NCI-H146 treated with DMSO at 0.1 percent for 48 hours (cell line): ENCODE measurements around the gene SMYD3.

ENCODE experiments used
- DNase-seq: peaks from one replicate; lab custom pipeline; 2025; ENCODE audit not compliant: unreplicated experiment; lab: John Stamatoyannopoulos, UW

SMYD3 gene

DNA sequence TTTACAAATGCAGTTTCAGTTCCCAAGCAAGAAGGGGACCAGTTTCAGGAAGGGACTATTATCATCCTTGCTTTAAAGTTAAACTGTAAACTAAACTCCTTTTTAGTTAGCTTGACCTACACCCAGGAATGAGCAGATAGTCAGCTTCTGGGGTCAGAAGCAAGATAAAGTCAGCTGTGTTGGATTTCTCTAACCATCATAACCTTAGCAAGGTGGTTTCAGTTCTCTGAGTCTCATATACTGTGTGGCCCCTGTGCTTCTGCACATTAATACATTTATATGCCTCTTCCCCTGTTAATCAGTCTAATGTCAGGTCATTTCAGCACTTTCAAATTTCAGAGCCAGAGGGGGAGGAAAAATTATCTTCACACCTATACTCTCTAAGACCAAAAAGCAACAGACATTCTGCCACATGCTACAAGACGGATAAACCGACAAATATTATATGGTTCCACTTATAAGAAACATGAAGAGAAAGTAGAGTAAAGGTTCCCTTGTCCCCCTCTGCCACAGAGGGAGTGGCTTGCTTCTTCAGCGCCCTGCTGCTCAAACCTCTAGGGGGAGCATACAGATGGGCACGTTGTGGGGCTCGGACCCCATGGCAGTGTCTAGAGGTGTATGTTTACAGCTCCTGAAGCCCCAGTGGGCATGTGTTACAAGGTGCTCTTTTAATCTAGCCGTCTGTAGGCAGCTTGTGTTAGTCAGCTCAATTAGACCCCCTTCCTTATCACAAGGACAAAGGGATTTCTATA, 89.1 kb downstream of the SMYD3 start:
- DNase-seq, result no peak

DNA sequence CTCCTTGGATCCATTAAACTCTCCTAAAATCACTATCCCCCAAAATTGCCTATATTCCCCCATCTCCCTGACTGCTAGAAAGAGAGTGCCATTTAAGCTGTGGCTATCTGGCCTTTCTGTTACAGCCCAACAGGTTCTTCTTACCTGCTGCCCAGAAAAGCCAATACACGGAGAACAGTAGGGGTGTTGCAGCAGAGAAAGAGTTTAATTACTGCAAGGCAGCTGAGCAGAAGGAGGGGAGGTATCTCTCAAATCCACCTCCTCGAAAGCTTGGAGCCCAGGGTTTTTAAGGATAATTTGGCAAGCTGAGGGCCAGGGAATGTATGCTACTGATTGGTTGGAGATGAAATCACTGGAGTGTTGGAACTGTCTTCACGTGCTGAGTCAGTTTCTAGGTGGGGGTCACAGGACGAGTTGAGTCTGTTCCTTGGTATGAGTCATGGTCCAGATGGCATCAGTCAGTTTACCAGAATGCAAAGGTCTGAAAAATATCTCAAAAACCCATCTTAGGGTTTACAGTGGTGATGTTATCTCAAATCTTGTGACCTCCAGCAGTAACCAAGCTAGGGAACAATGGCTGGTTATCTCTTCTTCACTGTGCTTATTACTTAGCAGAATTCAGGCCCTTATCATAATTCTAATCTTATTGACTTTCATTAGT, 89.8 kb downstream of the SMYD3 start:
- no peak for DNase-seq

DNA sequence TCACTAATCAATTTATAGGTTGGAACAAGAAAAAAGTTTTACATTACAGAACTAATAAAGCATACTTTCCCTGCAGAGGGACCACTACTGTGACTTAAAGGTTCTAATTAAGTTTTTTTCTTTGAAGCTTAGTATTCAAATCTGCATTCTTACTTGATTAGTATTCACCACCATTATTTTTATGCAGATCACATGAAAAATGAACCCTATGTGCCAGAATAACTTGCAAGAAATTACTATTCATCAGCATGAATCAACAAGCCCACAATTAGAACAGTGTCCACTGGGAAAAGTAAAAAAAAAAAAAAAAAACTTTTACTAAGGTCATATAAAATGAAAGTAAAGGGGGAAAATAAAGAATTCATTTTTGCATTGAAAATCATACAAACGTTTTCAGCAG, 90.8 kb downstream of the SMYD3 start:
- no peak for DNase-seq

DNA sequence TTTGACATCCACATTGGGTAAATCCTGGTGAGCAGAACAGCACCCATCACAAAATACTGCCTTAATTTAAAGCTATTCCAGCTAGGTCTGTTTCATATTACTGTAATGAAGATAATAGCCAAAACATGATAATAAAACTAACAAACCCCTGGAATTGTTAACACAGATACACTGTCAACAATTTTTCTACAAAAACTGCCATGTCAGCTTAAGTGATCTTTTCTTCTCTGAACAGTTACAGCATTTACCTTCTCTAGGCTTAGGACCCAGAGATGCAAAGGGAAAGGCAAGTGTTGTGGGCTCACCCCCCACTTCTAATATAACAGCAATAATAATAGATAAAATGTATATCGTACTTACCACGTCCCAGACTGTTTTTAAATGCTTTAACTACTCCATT, 92.1 kb downstream of the SMYD3 start:
- DNase-seq, result no peak

DNA sequence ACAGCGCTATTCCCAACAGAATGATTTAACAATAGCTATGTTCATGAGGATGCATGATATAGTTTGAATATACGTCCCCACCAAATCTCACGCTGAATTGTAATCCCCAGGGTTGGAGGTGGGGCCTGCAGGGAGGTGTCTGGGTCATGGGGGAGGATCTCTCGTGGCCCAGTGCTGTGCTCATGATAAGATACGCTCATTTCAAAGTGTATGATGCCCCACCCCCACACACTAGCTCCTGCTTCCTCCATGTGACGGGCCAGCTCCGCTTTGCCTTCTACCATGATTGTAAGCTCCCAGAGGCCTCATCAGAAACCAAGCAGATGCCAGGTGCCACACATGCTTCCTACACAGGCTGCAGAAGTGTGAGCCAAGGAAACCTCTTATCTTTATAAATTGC, 93.6 kb downstream of the SMYD3 start:
- DNase-seq, result no peak

DNA sequence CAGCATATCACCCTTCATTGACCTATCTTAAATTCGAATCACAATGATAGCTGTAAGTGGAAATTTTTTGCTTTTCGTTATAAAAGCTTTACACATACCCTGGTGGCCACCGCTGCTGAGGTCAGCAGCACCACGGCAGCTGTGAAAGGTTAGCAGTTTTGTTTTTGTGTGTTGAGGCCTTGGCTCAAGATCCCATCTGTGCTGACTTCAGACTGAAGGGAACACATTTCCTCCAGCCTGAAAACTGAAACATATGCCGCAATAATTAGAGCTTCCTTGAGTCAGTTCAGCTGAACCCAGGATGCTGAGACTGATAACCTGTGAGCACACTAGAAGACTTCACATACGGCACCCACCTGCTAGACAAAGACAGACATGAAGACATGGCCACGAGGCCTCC, 103.0 kb downstream of the SMYD3 start:
- no peak for DNase-seq

DNA sequence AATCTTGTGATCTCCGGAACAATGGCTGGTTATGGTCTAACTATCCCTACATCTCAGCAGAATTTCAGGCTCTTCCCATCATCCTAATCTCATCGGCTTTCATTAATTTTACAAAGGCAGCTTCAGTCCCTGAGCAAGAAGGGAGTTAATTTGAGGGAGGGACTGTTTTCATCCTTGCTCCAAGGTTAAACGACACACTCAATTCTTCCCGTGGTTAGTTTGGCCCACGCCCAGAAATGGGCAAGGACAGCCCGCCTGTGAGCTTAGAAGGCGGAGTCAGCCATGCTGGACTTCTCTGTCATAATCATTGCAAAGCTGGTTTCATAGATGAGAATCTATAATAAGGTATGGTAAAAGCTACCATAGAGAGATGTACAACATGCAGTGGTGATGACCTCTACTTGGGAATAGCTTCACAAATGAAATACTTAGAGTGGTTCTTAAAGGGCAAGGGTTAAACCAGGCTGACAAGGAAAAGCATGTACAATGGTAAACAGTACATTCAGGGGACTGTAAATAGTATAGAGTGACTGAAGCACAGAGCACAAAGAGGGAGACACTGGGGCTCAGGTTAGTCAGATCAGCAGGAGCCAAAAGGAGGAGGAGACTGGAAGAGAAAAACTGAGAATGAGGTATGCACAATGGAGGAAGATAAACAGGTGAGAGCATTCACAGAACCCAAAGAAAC, 108.8 kb downstream of the SMYD3 start:
- no peak for DNase-seq

DNA sequence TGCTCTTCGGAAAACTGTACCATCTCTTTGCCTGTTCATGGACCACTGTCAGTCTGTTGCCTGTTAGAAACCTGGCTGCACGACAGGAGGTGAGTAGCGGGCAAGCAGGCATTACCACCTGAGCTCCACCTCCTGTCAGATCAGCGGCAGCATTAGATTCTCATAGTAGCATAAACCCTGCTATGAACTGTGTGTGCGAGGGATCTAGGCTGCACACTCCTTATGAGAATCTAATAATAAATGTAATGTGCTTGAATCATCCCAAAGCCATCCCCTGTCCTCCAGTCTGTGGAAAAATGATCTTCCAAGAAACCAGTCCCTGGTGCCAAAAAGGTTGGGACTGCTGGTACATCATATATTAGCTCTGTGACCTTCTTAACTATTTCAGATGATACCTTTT, 110.0 kb downstream of the SMYD3 start:
- DNase-seq, result no peak

DNA sequence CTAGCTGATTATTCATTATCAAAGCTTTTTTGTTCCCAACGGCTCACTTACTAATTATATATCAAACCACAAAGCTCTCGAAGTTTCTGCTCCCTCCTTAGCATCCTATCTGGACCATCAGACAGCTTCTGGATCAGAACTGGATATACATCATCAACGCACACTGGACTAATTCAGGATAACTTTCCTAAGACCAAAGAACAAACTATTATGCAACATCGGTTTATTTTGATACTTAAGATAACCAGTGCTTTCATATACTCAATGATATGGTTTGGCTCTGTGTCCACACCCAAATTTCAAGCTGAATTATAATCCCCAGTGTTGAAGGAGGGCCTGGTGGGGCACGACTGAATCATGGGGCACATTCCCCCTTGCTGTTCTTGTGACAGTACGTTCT, 110.8 kb downstream of the SMYD3 start:
- DNase-seq, result no peak

DNA sequence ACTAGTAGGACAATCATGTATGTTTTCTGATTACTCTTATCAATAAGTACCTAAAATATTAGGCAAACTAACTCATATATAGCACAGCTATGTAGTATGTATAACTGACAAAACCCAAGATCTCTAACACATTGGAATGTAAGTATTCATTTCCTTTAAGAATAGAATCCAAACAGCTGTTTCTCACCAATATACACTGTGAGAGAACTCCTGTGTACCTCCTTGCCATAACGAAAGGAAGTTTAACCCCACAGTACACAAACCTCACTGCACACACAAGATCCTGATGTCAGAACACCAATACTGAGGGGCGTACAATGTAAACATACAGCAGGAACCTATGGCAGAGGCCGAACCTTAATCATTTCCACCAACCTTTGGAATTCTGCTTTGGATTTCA, 113.0 kb downstream of the SMYD3 start:
- DNase-seq, result no peak

DNA sequence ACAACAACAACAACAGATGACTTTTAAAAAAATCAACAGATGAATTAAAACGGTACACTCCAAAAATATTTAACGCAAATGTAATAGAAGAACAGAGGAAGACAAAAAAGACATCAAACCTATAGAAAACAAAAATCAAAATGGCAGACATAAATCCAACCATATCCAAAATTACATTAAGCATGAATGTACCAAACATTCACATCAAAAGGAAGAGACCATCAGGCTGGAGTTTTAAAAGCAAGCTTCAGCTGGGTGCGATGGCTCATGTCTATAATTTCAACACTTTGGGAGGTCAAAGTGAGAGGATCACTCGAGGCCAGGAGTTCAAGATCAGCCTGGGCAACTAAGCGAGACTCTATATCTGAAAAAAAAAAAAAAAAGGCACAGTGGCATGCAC, 116.2 kb downstream of the SMYD3 start:
- DNase-seq, result no peak

DNA sequence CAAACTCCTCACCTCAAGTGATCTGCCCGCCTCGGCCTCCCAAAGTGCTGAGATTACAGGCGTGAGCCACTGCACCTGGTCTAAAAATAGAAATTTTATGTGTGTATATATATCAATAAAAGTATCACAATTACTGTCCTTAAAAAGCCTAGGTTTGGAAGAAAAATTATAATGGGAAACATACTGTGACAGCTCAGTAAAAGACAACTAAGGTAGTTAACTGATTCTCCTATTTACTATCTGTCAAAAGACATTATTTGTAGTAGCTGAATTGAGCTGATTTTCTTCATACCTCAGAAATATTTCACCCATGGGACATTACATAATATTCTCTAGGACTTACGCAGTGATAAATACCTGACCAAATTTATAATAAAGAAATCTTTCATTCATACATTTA, 122.5 kb downstream of the SMYD3 start:
- no peak for DNase-seq

DNA sequence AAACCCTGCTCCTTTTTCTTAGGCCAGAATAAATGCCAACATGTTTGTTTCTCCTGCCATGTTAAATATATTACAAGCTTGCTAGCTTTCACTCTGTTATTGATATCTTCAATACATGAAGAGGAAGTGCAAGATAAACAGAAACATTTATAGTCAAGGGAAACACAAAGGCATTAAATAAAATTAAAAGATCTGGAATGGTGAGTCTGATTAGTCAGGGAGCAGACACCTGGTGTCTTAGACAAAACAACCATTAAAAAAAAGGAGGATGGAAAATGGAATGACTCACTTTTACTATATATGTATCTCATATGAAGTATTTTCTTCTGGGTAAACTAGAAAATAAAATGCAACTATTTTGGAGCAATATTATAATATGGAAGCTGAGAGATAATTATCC, 123.3 kb downstream of the SMYD3 start:
- DNase-seq, result no peak

DNA sequence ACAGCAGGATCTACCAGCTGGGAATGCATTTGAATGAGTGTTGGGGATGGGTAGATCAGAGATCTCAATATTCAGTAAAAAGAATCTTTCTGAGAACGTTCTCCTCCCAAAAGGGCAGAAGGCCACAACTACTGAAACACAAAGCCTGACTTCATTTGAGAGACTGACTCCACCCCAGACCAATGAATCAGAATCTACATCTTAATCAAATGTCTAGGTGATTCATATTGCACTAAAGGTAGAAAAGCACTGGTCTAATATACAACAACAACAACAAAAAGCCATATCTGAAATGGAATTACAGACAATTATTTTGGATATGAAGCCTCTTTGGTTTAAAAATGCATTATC, 123.9 kb downstream of the SMYD3 start:
- DNase-seq, result no peak

DNA sequence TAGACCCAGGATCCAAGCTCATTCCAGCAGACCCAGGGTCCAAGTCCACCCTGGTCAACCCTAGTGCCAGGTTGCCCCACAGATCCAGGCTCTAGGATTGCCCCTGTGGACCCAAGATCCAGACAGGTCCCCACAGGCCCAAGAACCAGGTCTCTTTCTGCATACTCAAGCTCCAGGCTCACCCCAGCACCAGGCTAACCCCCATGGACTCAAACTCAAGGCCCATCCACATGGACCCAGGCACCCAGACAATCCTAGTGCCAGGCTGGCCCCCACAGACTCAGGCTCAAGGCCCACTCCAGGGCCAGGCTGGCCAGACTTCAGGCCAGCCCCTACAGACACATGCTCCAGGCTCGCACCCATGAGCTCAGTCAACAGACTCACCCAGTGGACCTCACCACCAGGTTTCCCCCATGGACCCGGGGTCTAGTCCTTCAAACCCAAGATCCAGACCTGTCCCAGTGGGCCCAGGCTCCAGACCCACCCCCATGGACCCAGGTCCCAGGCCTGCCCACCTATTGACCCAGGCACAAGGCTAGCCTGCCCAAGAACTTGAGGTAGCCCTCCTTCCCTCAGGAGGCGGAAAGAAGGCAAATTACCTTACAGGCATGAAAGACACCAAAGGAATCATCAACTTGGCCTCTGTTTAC, 124.4 kb downstream of the SMYD3 start:
- DNase-seq, result no peak

DNA sequence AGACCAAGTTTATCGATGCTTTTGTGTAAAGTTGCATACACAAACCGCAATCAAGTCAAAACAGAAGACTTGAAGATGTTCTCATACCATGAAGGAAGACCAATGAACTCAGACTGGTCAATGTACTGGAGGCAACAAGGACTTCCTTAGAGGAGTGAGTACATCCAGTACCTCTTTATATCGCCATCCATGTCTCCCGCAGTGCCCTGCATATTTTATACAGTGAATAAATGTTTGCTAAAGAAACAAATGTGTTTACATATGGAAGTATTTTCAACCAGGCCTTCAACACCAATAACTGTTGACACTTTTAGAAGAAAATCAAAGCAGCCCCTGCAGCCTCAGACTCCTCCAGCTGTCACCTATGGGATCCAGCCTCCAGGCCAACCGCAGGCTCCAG, 125.6 kb downstream of the SMYD3 start:
- no peak for DNase-seq

DNA sequence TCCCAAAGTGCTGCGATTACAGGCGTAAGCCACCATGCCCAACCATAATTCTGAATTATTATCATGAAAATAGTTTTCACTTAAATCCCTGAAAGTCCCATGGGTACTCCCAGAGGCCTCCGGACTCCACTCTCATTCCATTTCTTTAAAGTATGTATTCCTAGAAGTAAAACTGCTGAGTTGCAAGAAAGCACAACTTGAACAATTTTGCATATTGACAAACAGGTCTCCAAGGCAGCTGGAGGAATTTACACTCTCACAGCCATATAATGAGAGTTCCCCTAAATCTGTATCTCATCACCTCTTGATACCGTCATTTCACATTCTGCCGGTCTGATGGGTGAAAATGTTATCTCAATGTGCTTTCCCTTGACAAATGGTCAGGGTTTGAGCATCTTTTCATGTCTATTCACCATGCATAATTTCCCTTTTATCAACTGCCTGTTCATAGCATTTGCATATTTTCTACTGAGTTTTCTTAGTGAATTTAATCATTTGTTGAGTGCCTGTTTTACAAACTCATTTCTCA, 129.4 kb downstream of the SMYD3 start:
- no peak for DNase-seq

DNA sequence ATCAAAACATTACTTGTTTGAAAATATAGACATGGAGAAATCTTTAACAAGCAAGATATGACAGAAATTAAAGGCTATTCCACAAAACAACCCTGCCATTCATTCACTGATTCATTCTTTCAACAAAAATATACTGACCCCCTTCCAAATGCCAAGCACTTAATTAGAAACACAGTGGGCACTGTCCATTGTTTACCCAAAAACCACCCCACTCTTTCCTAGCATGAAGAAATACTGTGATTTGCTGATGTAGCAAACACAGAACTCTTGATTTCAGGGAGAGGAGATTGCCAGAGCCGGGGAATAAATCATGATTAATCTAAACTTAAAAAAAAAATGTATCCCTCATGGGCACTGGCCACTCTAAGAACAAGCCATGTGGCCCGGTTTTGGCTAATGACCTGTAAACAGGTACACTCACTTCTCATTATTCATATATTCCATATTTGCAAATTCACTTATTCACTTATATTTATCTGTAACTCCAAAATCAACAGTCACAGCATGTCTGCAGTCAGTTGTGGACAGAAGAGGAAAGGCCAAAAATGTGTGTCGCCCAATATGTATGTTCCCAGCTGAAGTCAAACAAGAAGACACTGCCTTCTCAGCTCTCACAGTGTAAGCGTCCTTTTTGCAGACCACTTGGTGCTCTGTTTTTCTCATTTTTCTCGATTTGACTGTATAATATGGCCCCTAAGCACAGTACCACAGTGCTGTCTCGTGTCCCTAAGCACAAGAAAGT, 133.1 kb downstream of the SMYD3 start:
- no peak for DNase-seq

DNA sequence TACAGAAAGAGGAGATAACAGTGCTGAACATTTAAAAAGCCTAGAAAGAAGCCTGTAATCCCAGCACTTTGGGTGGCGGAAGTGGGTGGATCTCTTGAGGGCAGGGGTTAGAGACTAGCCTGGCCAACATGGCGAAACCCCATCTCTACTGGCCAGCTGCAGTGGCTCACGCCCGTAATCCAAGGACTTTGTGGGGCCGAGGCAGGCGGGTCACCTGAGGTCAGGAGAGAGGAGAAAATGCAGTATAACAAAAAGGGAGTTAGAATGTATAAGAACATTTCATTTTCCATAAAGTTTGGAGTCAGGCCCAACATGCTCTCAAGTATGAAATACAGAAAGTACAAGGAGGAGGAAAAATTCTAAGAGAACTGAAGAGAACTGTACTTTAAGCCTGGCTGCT, 134.5 kb downstream of the SMYD3 start:
- no peak for DNase-seq

DNA sequence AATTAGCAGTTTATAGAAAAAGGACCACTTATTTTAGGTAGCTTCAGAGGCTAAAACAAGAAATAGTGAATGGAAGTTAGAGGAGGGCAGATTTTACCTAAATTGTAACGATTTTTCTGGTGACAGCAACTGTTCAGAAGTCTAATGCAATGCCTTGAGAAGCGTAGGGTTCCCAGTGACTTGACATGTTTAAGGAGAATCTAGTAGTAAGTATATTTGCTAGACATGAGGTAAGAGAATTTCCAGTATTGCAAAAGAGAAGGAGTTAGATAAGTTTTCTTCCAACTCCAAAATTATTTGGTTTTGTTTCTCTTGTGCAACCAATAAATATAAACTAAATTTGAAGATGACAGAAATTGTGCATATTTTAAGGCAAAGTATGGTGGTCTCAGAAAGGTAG, 140.0 kb downstream of the SMYD3 start:
- no peak for DNase-seq

DNA sequence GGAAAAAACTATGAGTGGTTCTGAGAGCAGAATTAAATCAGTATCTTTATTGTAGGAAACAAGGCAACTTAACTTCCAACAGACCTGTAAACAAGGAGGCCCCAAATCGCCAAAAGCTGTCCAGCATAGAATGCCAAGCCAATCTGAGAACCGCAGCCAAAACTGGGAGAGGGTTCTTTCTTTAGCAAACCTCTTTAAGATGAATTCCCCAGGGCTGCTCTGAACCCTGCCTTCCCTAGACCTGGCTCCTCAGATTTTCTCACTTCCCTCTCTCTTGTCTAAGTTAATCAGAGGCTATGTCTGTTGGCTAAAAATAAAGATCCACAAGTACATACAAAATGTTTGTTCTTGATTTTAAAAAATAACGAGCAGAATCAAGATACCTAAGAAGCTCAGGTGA, 141.4 kb downstream of the SMYD3 start:
- DNase-seq, result no peak
